SK-MEL-5 (cell line): ENCODE results near the gene CREB5. TPM values are rescaled to one million over a fixed set of nuclear protein-coding genes. Genes with fewer than 3 reads are reported as not detected.
"Not testable (repeated sequence)": the region's sequence is repeated elsewhere in the genome, so short reads cannot be mapped to it uniquely, and the experiment has no call there.

Experiments
- DNase-seq: peaks from one replicate; pipeline ENCODE4 v3.0.0-alpha.2; 2016; ENCODE audit warnings: low read depth, low spot score
- in situ Hi-C: cut with HindIII; loops from 2 replicates; pipeline ENCODE4 v1.10.0; 2016; ENCODE audit warnings: low sequenced_read_pairs, high pct_unique_total_duplicates, low pct_unique_long_range_greater_than_20kb
- total RNA-seq: library from RNA; depleted of rRNA; stranded (reverse); fragments of >200 nt; shearing (Covaris generic); gene quantifications from 2 replicates; pipeline ENCODE4 v1.2.3, GENCODE V29; 2014

CREB5 gene
- total RNA-seq, 1 experiment from 2014 or later = 19.4 TPM

- in situ Hi-C loops = no loop called here
Measured at GRCh38 chr7:28397141-28397540, 15.2 kb upstream of the CREB5 start.

GRCh38 chr7:28400838-28401360 is 11.4 kb upstream of the CREB5 start:
- DNase-seq = no peak
- in situ Hi-C loops = no loop called here

More at GRCh38 chr7:28397141-28397540, 15.2 kb upstream of the CREB5 start:
- no peak for DNase-seq

- in situ Hi-C loops, DNase-seq: not testable (repeated sequence)
Measured at GRCh38 chr7:28401567-28401966, 10.8 kb upstream of the CREB5 start.

GRCh38 chr7:28405662-28406061 is 6.7 kb upstream of the CREB5 start:
- peak; percentile 52 for DNase-seq
- in situ Hi-C loops = no loop called here

- in situ Hi-C loops = no loop called here
- peak; percentile 41 for DNase-seq
Measured at GRCh38 chr7:28406192-28406591, 6.1 kb upstream of the CREB5 start.

GRCh38 chr7:28407651-28408050 is 4.7 kb upstream of the CREB5 start:
- DNase-seq = no peak
- in situ Hi-C loops = no loop called here

- DNase-seq = no peak
- in situ Hi-C loops = no loop called here
Measured at GRCh38 chr7:28408105-28408959, 4.0 kb upstream of the CREB5 start.

- in situ Hi-C loops = no loop called here
- DNase-seq = peak; percentile 97
Measured at GRCh38 chr7:28408960-28409715, 3.2 kb upstream of the CREB5 start.

- no peak for DNase-seq
Measured at GRCh38 chr7:28409716-28410627, 2.3 kb upstream of the CREB5 start.

GRCh38 chr7:28410628-28411531 is 1.4 kb upstream of the CREB5 start:
- peak; percentile 72 for DNase-seq
- in situ Hi-C loops = no loop called here

More at GRCh38 chr7:28409716-28410627, 2.3 kb upstream of the CREB5 start:
- in situ Hi-C loops = no loop called here

- in situ Hi-C loops = no loop called here
- DNase-seq = no peak
Measured at GRCh38 chr7:28413011-28413410, 693 bp downstream of the CREB5 start.

- in situ Hi-C loops = no loop called here
- DNase-seq = no peak
Measured at GRCh38 chr7:28414453-28414852, 2.1 kb downstream of the CREB5 start.

- DNase-seq = no peak
Measured at GRCh38 chr7:28417321-28417940, 5.1 kb downstream of the CREB5 start.

GRCh38 chr7:28418311-28418710 is 6.0 kb downstream of the CREB5 start:
- in situ Hi-C loops = no loop called here

More at GRCh38 chr7:28417321-28417940, 5.1 kb downstream of the CREB5 start:
- in situ Hi-C loops = no loop called here

GRCh38 chr7:28418966-28419365 is 6.6 kb downstream of the CREB5 start:
- DNase-seq = no peak
- in situ Hi-C loops = no loop called here

More at GRCh38 chr7:28418311-28418710, 6.0 kb downstream of the CREB5 start:
- DNase-seq = no peak

- in situ Hi-C loops = no loop called here
- no peak for DNase-seq
Measured at GRCh38 chr7:28419716-28420115, 7.4 kb downstream of the CREB5 start.
